Activated B cell treated with CpG ODN at 0.5 μM for 24 hours (primary cell): ENCODE data around the gene HNRNPM. TPM values are rescaled to one million over a fixed set of nuclear protein-coding genes. Genes with fewer than 3 reads are reported as not detected.
"Not testable (repeated sequence)": the region's sequence is repeated elsewhere in the genome, so short reads cannot be mapped to it uniquely, and the experiment has no call there.

Experiments
- ATAC-seq: fragments of 200-7000 bp; cut with Tn5 transposase; one replicate; pipeline ENCODE4 v1.10.0; 2021; ENCODE audit warnings: low read depth, mild to moderate bottlenecking, moderate library complexity
- CTCF ChIA-PET: fragments of 350-600 bp; sonication (Branson Sonifier 250); formaldehyde crosslinking; loops from one replicate; lab custom pipeline; 2021; ENCODE audit warnings: antibody characterized with exemption; lab: Charles Lee
- POLR2A ChIA-PET: fragments of 350-600 bp; sonication (Branson Sonifier 250); formaldehyde crosslinking; loops from one replicate; lab custom pipeline; 2021; ENCODE audit warnings: antibody characterized with exemption; lab: Charles Lee
- DNase-seq: peaks from one replicate; pipeline ENCODE4 v3.0.0; 2022
- H3K27ac Mint-ChIP-seq: one replicate; pipeline ENCODE4 v1.8.0; 2020; ENCODE audit warnings: mixed read lengths
- H3K27me3 Mint-ChIP-seq: one replicate; pipeline ENCODE4 v1.8.0; 2021; ENCODE audit warnings: mixed read lengths
- H3K36me3 Mint-ChIP-seq: one replicate; pipeline ENCODE4 v1.8.0; 2021; ENCODE audit warnings: low read depth, mixed read lengths
- H3K4me1 Mint-ChIP-seq: one replicate; pipeline ENCODE4 v1.8.0; 2021; ENCODE audit warnings: mixed read lengths
- H3K4me3 Mint-ChIP-seq: one replicate; pipeline ENCODE4 v1.8.0; 2020; ENCODE audit warnings: mild to moderate bottlenecking, mixed read lengths
- H3K9me3 Mint-ChIP-seq: one replicate; pipeline ENCODE4 v1.8.0; 2020; ENCODE audit warnings: mixed read lengths
- CTCF ChIP-seq: fragments of 200-600 bp; IDR thresholded peaks from one replicate; pipeline ENCODE4 v1.8.0; 2022; ENCODE audit warnings: antibody characterized with exemption, mild to moderate bottlenecking
- intact Hi-C: fragments of 100-400 bp; cut with micrococcal nuclease; formaldehyde crosslinking; loops from one replicate; pipeline ENCODE4 v1.15.1; 2024
- total RNA-seq: library from RNA; stranded (reverse); gene quantifications from 2 replicates; pipeline ENCODE4 v1.2.3, GENCODE V29; 2022

Gene HNRNPM
- total RNA-seq, 1 donor from 2014 or later, result 282 TPM

GRCh38 chr19:8513036-8513686 lies 68.4 kb downstream of the HNRNPM start:
- Mint-ChIP-seq H3K4me3 (peak overlapping the region; percentile 94), H3K27me3 (no peaks in the 10 kb centered on the region), H3K27ac (peak overlapping the region; percentile 98), H3K36me3 (peaks cover 11% of the 10 kb centered on the region), H3K9me3 (no peaks in the 10 kb centered on the region), H3K4me1 (peaks cover 26% of the 10 kb centered on the region)
- ChIA-PET POLR2A (interaction anchor here (0.6 to 2.8 kb wide), 24 partner anchors 7 to 1448 kb away, joined by 3 to 30 read pairs (median 6); partner anchors contain the start of genes HNRNPM, MARCHF2, MYO1F and RAB11B), CTCF (interaction anchor here (1.3 to 1.7 kb wide), 3 partner anchors 7 to 67 kb away, joined by 5 to 11 read pairs (median 7); no protein-coding TSS in a partner anchor)
- no peak for ATAC-seq
- no peak for DNase-seq
- no peak for TF ChIP-seq CTCF
- intact Hi-C loops, result loop anchor here (1.0 to 5.0 kb wide), 5 partner anchors 41 to 1304 kb away; partner anchors contain the start of genes FBXL12, KANK3, MARCHF2 and RAB11B

DNA sequence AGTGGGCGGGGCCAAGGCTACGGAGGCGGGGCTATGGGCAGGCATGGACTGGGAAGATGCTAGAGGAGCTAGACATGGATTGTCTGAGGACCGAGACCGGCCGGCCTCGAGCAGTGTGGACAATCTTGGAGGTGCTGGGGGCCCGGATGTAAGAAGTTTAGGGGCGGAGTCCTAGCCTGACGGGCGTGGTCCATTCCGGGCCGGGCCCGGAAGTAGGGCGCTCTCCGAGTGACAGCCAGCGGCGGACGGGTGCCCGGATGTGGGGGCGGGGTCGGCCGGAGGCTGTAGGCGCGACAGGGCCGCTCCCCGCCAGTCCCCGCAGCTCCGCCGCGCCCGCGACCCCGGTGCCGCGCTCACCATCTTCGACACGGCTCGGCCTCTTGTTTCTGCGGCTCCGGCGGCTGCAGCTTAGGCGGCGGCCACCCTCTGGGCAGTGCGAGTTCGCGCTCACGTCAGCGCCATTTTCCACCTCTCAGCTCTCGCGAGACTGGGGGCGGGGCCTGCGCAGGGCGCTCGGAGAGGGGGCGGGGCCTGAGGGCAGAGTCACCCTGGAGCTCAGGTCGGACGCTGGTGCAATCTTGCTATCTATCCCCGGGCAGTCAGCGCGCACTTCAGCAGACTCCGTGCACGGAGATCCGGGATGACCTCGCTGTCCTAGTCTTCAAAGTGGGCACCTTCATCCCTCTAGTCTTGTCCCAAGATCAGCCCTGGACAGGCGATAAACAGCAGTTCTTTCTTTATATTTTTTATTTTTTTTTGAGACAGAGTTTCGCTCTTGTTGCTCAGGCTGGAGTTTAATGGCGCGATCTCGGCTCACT lies 69.1 kb downstream of the HNRNPM start, which contains the start of gene ZNF414:
ZNF414 (minus strand) TSS at position 481 of the 818 bp plus-strand sequence; CDS start at position 360, 121 bp downstream.
- DNase-seq (peak; percentile 99), ATAC-seq (peak; percentile 90)
- Mint-ChIP-seq H3K27me3 (no peaks in the 10 kb centered on the region), H3K4me1 (peaks cover 27% of the 10 kb centered on the region), H3K4me3 (peak within 1 kb of the TSS; percentile 94), H3K27ac (peak within 1 kb of the TSS; percentile 98), H3K9me3 (no peaks in the 10 kb centered on the region), H3K36me3 (peaks cover 11% of the 10 kb centered on the region)
- ChIA-PET POLR2A (interaction anchor here (0.5 to 2.8 kb wide), 33 partner anchors 8 to 1995 kb away, joined by 3 to 30 read pairs (median 5); partner anchors contain the start of genes ELAVL1, HNRNPM, MARCHF2 and MYO1F), CTCF (interaction anchor here (0.8 to 1.7 kb wide), 4 partner anchors 8 to 101 kb away, joined by 3 to 11 read pairs (median 6); partner anchors contain the start of gene MARCHF2)
- no peak for TF ChIP-seq CTCF
- intact Hi-C loops, result loop anchor here (1.0 to 5.0 kb wide), 7 partner anchors 42 to 1303 kb away; partner anchors contain the start of genes FBXL12, HNRNPM, KANK3 and MARCHF2

DNA sequence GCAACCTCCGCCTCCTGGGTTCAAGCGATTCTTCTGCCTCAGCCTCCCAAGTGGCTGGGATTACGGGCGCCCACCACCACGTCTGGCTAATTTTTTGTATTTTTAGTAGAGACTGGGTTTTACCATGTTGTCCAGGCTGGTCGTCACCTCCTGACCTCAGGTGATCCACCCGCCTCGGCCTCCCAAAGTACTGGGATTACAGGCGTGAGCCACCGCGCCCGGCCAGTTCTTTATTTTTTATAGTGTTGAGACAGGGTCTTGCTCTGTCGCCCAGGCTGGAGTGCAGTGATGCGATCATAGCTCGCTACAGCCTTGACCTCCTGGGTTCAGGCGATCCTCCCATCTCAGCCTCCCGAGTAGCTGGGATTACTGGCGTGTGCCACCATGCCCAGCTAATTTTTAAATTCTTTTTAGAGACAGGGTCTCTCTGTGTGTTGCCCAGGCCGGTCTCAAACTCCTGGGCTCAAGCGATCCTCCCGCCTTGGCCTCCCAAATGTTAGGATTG lies 69.8 kb downstream of the HNRNPM start:
- H3K9me3 Mint-ChIP-seq, H3K36me3 Mint-ChIP-seq, DNase-seq, H3K27me3 Mint-ChIP-seq, ATAC-seq: not testable (repeated sequence)
- Mint-ChIP-seq H3K27ac (peak overlapping the region; percentile 98), H3K4me3 (peak overlapping the region; percentile 94), H3K4me1 (peaks cover 27% of the 10 kb centered on the region)
- intact Hi-C loops, result loop anchor here (1.0 to 5.0 kb wide), 5 partner anchors 42 to 1303 kb away; partner anchors contain the start of genes FBXL12, HNRNPM, KANK3 and MYO1F
- ChIA-PET CTCF (interaction anchor here (0.8 to 1.7 kb wide), 3 partner anchors 9 to 101 kb away, joined by 3 to 7 read pairs (median 5); partner anchors contain the start of gene MARCHF2), POLR2A (interaction anchor here (0.5 to 2.8 kb wide), 30 partner anchors 9 to 1996 kb away, joined by 3 to 30 read pairs (median 4); partner anchors contain the start of genes ELAVL1, HNRNPM, MARCHF2 and MYO1F)

- intact Hi-C loops, result loop anchor here (2.0 kb wide), 1 partner anchor 61 kb away; the partner anchor contains the start of gene MYO1F
- Mint-ChIP-seq H3K4me1 (peaks cover 27% of the 10 kb centered on the region), H3K27me3 (no peaks in the 10 kb centered on the region), H3K4me3 (peak overlapping the region; percentile 39), H3K27ac (peak overlapping the region; percentile 98), H3K36me3 (peaks cover 9% of the 10 kb centered on the region), H3K9me3 (no peaks in the 10 kb centered on the region)
- DNase-seq, result no peak
- CTCF ChIA-PET, result interaction anchor here (1.7 kb wide), 1 partner anchor 65 kb away, joined by 7 read pairs; no protein-coding TSS in a partner anchor
- POLR2A ChIA-PET, result interaction anchor here (0.7 to 2.8 kb wide), 6 partner anchors 10 to 510 kb away, joined by 3 to 23 read pairs (median 5); partner anchors contain the start of genes ELAVL1, HNRNPM and MARCHF2
- TF ChIP-seq CTCF, result no peak
- ATAC-seq, result no peak
These were observed 70.5 kb downstream of the HNRNPM start for GRCh38 chr19:8515317-8515716.
